Measurements from ENCODE around the gene TBCK. TPM values are rescaled to one million over a fixed set of nuclear protein-coding genes. Genes with fewer than 3 reads are reported as not detected.

Gene TBCK
- total and polyA plus RNA-seq, 2 of the 13 experiments (the other 11 are each of a cell fraction or from before 2014, with no cell fraction given), result 51.0 to 62.4 TPM

DNA sequence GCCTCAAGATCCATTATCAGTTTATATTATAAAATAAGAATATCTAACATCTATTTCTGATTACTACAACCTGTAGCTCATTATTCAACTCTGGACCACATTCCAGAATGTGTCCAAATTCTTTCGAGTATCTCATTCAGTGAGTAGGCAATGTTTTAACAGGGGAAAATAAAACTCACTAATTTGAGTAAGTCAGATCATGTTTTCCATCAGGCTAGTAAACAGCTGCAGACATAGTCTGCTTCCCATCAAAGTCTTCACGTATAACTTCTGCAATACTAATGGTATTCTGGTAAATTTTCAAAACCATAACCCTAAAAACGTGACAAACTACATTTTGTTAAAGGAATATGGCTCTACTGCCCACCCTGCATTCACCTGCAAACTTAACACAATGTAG is 31.8 kb downstream of the TBCK start (continued):
- TF ChIP-seq KLF16 (CRISPR knock-in tag; IDR thresholded peaks at IDR 0.05) (no peak), SRSF9 (IDR thresholded peaks at IDR 0.05; ENCODE audit: borderline replicate concordance, insufficient read depth, low read depth, low read length, poor library complexity, severe bottlenecking) (no peak)

DNA sequence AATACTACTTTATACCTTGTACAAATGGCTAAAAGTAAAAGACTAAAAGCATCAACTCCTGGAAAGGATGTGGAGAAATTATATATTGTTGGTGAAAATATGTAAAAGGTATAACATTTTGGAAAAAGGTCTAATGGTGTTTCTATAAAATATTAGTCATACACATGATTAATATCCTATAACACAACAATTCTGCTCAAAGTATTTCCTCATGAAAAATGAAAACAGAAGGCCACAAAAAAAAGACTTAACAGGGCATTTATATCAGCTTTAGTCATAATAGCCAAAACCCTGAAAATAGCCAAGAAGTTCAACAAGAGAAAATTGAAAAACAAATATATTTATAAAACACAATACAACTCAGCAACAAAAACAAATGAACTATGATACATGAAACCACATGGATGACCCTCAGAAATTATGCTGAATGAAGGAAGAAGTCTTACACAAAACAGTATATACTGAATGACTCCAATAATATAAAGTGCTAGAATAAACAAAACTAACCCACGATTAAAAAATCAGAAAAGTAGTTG is 38.8 kb downstream of the TBCK start:
- CTCF ChIA-PET (ENCODE audit: low intra/inter-chr PET ratio, low total read pairs), result no interaction called here

More for the DNA sequence above, 38.8 kb downstream of the TBCK start:
- in situ Hi-C loops (cut with HindIII; ENCODE audit: extremely low pct_ligation_motif_present, low pct_unique_long_range_greater_than_20kb), result no loop called here
- H3K9ac ChIP-seq (ENCODE audit: insufficient read depth, low read depth, low read length), result no peak overlapping the region
- no peak overlapping the region for H3K27ac ChIP-seq (ENCODE audit: extremely low read length, insufficient read depth, low read length)
- no peaks in the 10 kb centered on the region for H3K4me1 ChIP-seq (ENCODE audit: insufficient read depth, low read length)
- H3K27me3 ChIP-seq (ENCODE audit: control insufficient read depth in 1 of 2, insufficient read depth in 2 of 2, low read length in 2 of 2), result no peaks in the 10 kb centered on the region
- DNase-seq (ENCODE audit: low spot score), result no peak
- intact Hi-C loops (cut with micrococcal nuclease; ENCODE audit: unreplicated experiment), result no loop called here
- H4K20me1 ChIP-seq (ENCODE audit: insufficient read depth, low read length), result no peaks in the 10 kb centered on the region
- 90% methylated on average over 1 of the region's 1 CpG for WGBS (ENCODE audit: low lambda C conversion rate)
- H3K79me2 ChIP-seq (ENCODE audit: insufficient read depth, low read length), result peaks cover 30% of the 10 kb centered on the region
- ATAC-seq, result no peak
- no peaks in the 10 kb centered on the region for H3K9me3 ChIP-seq (ENCODE audit: low read length)
- no TSS peak for BruUV-seq (replicated peaks)
- no peak for TF ChIP-seq ZNF296 (CRISPR knock-in tag; conservative IDR thresholded peaks at IDR 0.05)
- no peak for TF ChIP-seq ATAD3A (CRISPR knock-in tag; IDR thresholded peaks at IDR 0.05)
- no peak for TF ChIP-seq U2AF1 (optimal IDR thresholded peaks at IDR 0.05; ENCODE audit: low read depth, low read length)
- TF ChIP-seq BRD4 (CRISPR knock-in tag; IDR thresholded peaks at IDR 0.05), result no peak
- TF ChIP-seq, protein P1, sequence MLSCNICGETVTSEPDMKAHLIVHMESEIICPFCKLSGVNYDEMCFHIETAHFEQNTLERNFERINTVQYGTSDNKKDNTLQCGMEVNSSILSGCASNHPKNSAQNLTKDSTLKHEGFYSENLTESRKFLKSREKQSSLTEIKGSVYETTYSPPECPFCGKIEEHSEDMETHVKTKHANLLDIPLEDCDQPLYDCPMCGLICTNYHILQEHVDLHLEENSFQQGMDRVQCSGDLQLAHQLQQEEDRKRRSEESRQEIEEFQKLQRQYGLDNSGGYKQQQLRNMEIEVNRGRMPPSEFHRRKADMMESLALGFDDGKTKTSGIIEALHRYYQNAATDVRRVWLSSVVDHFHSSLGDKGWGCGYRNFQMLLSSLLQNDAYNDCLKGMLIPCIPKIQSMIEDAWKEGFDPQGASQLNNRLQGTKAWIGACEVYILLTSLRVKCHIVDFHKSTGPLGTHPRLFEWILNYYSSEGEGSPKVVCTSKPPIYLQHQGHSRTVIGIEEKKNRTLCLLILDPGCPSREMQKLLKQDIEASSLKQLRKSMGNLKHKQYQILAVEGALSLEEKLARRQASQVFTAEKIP (CRISPR knock-in tag; IDR thresholded peaks at IDR 0.05; ENCODE audit: borderline replicate concordance), result no peak
- no peak for TF ChIP-seq HMG20B (CRISPR knock-in tag; conservative IDR thresholded peaks at IDR 0.05)
- TF ChIP-seq NFATC3 (CRISPR knock-in tag; IDR thresholded peaks at IDR 0.05), result no peak
- no peak for TF ChIP-seq HNF4G (IDR thresholded peaks at IDR 0.05; ENCODE audit: borderline replicate concordance, low read depth, low read length)
- TF ChIP-seq HNF4G (CRISPR knock-in tag; IDR thresholded peaks at IDR 0.05; ENCODE audit: borderline replicate concordance, low read depth), result no peak
- peaks cover 2 to 14% of the 10 kb centered on the region in 2 experiments; a peak in 2 of 5 replicates for H3K36me3 ChIP-seq (replicated peaks in 1 of 2; ENCODE audit: control insufficient read depth in 1 of 2, insufficient read depth in 2 of 2, low read length in 2 of 2)
- H3K4me2 ChIP-seq (ENCODE audit: low read depth, low read length), result no peak overlapping the region
- no peak overlapping the region for H2AFZ ChIP-seq (ENCODE audit: low read length)
- FAIRE-seq, result no peak
- no peak overlapping the region for H3K4me3 ChIP-seq (replicated peaks in 1 of 3; ENCODE audit: insufficient read depth in 1 of 3, low read depth in 2 of 3, low read length in 3 of 3)
- POLR2A ChIA-PET, result no interaction called here
